Cortex of kidney (tissue), 1 donor: ENCODE measurements around the gene EEF2K.

ENCODE experiments used
- DNase-seq: peaks from one replicate; lab custom pipeline; 2025; lab: John Stamatoyannopoulos, UW

Gene EEF2K

GRCh38 chr16:22336581-22336980 lies 130.5 kb downstream of the EEF2K start:
- no peak for DNase-seq

- no peak for DNase-seq
These were observed 131.0 kb downstream of the EEF2K start for GRCh38 chr16:22337045-22337444.

GRCh38 chr16:22337849-22338635 lies 132.0 kb downstream of the EEF2K start:
- DNase-seq: no peak
